Activated CD4-positive, alpha-beta T cell treated with anti-CD3 and anti-CD28 coated beads, Interleukin-2, amount 50 U/mL, for 48 hours (primary cell): ENCODE results near the gene CKAP4.
A peak's percentile ranks its signal among the peaks of the same experiment; 100 is the strongest.
"Not testable (repeated sequence)": the region's sequence is repeated elsewhere in the genome, so short reads cannot be mapped to it uniquely, and the experiment has no call there.

Experiments used
- DNase-seq, 2 experiments: peaks; one replicate each; pipeline ENCODE4 v3.0.0-alpha.2; 2020

Gene CKAP4, protein sequence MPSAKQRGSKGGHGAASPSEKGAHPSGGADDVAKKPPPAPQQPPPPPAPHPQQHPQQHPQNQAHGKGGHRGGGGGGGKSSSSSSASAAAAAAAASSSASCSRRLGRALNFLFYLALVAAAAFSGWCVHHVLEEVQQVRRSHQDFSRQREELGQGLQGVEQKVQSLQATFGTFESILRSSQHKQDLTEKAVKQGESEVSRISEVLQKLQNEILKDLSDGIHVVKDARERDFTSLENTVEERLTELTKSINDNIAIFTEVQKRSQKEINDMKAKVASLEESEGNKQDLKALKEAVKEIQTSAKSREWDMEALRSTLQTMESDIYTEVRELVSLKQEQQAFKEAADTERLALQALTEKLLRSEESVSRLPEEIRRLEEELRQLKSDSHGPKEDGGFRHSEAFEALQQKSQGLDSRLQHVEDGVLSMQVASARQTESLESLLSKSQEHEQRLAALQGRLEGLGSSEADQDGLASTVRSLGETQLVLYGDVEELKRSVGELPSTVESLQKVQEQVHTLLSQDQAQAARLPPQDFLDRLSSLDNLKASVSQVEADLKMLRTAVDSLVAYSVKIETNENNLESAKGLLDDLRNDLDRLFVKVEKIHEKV

DNA sequence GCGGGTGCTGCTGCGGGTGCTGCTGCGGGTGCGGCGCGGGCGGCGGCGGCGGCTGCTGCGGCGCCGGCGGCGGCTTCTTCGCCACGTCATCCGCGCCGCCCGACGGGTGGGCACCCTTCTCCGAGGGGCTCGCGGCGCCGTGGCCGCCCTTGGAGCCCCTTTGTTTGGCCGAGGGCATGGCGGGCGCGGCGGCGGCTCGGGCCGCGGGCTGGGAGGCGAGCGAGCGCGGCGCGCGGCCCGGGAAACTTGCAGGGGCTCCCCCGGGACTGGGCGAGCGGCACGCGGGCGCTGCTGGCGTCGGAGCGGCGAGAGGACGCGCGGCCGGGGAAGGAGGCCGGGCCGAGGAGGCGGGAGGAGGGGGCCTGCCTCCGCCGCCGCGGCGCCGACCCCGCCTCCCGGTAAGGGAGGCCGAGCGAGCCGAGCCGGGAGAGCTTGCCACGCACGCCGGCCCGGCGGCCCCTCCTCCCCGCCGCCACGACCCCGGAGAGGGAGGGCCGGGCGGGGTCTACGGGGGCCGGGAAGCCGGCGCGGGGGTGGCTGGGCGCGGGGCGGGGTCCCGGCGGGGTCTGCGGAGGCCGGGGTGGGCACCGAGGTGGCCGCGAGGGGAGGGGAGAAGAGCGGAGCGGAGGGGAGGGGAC is at the start of gene CKAP4:
Gene CKAP4, minus strand, starts transcription at position 347 of the 638 bp plus-strand sequence. Its CDS starts 169 bp downstream, at position 178.
- peak; percentile 47 to 55 for DNase-seq

GRCh38 chr12:106297075-106297474 is 49.3 kb upstream of the CKAP4 start:
- no peak for DNase-seq

DNA sequence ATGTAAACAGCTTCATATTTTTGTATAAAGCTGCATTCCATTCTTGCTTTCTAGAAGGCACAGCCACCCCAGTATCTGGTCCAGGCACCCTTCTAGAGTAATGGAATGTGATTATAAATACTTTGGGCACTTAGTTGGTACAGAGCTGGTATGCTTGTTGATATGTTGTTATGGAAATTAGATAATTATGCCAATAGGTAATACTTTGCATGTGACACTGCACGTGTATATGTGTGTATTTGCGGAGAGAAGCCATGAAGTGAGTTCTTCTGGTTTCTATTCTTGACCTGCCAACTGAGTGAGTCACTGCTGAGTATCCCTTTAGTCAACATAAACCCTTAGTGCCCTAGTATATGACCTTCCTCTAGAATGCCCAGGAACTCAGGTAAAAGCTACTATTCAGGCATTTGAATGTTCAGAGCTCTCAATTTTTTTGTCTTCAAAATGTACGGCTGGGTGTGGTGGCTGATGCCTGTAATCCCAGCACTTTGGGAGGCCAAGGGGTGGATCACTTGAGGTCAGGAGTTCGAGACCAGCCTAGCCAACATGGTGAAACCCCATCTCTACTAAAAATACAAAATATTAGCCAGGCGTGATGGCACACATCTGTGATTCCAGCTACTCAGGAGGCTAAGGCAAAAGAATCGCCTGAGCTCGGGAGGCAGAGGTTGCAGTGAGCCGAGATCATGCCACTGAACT is 48.5 kb upstream of the CKAP4 start:
- DNase-seq, result no peak

- no peak for DNase-seq
Measured at GRCh38 chr12:106292339-106292738, 44.5 kb upstream of the CKAP4 start.

DNA sequence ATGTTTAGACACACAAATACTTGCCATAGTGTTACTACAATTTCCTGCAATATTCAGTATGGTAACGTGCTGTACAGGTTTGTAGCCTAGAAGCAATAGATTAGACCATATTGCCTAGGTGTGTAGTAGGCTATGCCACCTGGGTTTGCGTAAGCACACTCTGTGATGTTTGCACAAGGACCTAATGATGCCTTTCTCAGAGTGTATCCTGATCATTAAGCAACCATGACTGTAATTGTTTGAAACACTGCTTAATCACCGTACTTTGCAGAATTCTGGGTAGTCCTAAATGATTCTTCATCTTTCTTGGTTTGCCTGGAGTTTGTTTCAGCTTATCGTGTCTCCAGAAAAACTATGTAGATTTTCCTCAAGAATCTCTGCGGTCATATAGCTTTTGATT is 43.5 kb upstream of the CKAP4 start:
- DNase-seq, result no peak

DNA sequence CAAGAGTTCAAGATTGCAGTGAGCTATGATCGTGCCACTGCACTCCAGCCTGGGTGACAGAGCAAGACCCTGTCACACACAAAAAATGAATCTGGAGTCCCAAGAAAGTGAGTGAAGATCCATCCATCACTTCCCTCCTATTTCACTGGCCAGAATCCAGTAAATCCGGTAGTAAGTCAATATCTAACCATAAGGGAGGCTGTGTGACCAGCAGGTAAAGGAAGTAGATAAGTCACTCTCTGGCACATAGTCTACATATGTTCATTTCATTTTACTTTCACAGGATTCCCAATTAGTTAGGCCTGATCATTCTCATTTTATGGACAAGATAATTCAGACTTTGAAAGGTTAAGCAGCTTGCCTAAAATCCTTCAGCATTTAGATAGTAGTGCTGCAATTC is 42.8 kb upstream of the CKAP4 start:
- no peak for DNase-seq

- DNase-seq, result no peak
Measured at GRCh38 chr12:106289196-106289681, 41.4 kb upstream of the CKAP4 start.

DNA sequence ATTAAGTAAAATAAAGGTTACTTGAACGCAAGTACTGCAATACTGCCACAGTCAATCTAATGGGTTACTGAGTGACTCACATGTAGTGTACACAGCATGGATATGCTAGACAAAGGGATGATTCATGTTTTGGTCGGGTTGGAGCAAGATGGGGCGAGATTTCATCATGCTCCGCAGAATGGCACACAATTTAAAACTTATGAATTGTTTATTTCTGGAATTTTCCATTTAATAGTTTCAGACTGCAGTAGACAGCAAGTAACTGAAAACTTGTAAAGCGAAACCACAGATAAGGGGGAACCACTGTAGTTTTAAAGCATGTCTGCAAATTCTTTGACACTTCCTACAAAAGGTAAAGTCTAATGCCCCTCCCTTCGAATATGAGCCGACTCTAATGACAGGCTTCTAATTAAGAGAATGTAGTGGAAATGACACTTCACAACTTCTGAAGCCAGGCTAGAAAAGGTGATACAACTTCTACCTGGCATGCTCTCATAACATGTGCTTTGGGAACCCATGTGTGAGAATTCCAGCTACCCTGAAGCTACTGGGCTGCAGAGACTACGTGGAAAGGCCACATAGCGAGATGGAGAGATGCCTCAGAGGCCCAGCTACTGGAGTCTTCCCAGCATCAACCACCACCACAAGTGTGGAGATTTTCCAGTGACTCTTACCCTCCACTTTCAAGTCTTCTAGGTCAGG is 40.8 kb upstream of the CKAP4 start:
- peak; percentile 26 to 29 for DNase-seq

DNA sequence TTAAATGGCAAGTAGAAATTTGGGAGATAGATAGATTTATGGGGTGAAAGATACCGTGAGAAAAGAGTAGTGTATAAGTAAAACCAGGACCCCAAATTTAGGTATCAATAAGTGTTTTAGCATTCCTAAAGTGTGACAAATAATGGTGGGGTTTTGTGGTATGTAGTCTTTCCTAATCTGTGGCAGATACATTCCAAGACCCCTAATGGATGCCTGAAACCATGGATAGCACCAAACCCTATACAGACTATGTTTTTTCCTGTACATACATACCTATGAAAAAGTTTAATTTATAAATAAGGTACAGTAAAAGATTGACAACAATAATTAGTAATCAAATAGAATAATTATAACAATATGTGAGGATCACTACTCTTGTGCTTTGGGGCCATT is 40.3 kb upstream of the CKAP4 start:
- DNase-seq, result no peak

DNA sequence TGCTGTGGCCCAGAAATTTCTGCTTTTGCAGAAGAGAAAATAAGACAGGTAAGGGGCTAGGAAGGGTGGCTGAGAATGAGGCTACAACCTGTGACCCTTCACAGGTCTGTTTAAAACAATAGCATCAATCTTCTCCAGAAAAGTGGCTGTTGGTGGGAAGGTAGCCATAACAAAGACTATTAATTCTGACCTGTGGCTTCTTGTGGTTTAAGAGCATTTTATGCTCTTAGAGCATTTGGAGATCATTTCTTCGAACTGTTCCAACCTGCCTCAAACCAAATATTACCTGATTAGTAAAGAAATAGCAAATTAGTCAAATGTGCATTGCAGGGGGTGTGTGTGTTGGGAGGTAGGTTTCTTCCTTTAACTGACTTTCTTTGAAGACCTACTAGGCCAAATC is 39.5 kb upstream of the CKAP4 start:
- DNase-seq, result no peak

- DNase-seq, result not testable (repeated sequence)
Measured at GRCh38 chr12:106286576-106287162, 38.8 kb upstream of the CKAP4 start.

- DNase-seq, result no peak
Measured at GRCh38 chr12:106285982-106286381, 38.2 kb upstream of the CKAP4 start.

- no peak for DNase-seq
Measured at GRCh38 chr12:106284358-106285105, 36.7 kb upstream of the CKAP4 start.

GRCh38 chr12:106282457-106283097 is 34.8 kb upstream of the CKAP4 start:
- DNase-seq, result peak; percentile 36 to 41

DNA sequence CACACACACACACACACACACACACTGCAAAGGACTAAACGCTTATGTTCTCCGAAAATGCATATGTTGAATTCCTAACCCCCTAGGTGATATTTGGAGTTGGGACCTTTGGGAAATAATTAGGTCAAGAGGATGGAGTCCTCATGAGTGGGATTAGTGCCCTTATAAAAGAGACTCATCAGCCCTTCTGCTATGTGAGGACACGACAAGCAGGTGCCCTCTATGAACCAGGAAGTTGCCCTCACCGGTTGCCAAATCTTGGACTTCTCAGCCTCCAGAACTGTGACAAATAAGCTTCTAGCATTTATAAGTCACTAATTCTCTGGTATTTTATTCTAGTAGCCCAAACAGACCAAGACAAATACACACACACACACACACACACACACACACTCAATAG is 34.0 kb upstream of the CKAP4 start:
- DNase-seq, result no peak

GRCh38 chr12:106281056-106281782 is 33.4 kb upstream of the CKAP4 start:
- no peak for DNase-seq

- DNase-seq, result no peak
Measured at GRCh38 chr12:106280106-106280505, 32.3 kb upstream of the CKAP4 start.

DNA sequence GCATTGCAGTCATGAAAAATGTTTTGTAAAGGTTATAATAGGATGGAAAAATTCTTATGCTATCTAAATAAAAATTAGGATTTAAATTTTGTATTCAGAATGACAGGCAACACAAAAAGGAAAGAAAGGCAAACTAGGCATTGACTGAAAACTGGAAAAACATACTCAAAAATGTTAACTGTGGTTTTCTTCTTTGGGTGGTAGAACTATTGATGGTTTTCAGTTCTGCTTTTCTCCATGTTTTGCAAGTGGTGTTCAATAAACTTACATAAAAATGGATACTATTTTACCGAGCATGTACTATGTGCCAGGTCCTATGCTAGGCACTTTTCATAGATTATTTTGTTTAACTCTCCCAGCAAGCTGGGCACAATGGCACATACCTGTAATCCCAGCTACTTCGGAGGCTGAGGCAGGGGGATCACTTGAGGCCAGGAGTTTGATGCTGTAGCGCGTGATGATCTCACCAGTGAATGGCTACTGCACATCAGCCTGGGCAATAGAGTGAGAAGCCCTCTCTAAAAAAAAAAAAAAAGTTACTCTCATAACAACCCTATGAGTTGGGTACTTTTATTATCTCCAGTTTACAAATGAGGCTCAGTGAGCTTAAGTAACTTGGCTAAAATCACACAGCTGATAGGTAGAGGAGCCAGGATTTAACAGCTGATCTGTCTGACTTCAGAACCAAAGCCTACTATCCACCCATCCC is 28.4 kb upstream of the CKAP4 start:
- DNase-seq, result no peak

- no peak for DNase-seq
Measured at GRCh38 chr12:106275458-106275857, 27.6 kb upstream of the CKAP4 start.
